T-helper 1 cell (primary cell): Measurements from ENCODE around the gene THSD4.
"Not testable (repeated sequence)": the region's sequence is repeated elsewhere in the genome, so short reads cannot be mapped to it uniquely, and the experiment has no call there.

Experiments used
- DNase-seq, 5 donors: peaks; one replicate each; pipeline ENCODE4 v3.0.0-alpha.2; 2012 to 2020

Gene THSD4

GRCh38 chr15:71355268-71355667, 240.0 kb downstream of the THSD4 start:
- no peak for DNase-seq

GRCh38 chr15:71357321-71357732, 242.1 kb downstream of the THSD4 start:
- DNase-seq: no peak

DNA sequence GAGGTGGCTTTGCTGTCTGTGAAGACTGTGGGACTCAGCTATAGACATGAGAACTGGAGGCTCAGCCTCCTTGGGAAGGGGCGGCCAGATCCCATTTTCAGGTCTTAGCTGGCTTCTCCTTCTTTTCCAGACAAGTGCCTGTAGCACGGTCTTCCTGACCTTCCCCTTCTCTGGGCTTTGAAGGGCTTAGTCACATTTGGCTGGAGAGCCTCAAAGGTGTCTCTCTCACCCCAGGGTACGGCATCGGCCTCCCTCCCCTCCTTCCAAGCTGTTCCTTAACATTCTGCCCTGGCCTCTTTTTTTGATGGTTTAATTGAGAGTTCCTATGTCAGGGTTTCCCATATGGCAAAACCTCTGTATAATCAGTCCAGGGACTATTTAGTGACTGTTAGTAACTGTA, 242.7 kb downstream of the THSD4 start:
- no peak for DNase-seq

DNA sequence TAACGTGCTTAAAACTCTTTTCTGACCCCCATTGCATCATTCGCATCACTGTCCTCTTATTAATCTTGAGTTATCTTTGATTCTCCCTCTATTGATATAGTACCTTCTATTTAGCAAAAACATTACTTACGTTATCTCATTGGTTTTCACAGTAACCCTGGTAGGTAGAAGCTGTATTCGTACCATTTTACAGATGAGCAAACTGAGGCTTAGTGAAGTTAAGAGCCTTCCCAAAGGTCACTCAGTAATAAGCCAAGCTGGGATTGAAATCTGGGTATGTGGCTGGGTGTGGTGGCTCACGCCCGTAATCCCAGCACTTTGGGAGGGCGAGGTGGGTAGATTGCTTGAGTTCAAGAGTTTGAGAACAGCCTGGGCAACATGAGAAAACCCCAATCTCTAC, 244.0 kb downstream of the THSD4 start:
- DNase-seq: no peak

GRCh38 chr15:71362556-71362955, 247.3 kb downstream of the THSD4 start:
- no peak for DNase-seq

DNA sequence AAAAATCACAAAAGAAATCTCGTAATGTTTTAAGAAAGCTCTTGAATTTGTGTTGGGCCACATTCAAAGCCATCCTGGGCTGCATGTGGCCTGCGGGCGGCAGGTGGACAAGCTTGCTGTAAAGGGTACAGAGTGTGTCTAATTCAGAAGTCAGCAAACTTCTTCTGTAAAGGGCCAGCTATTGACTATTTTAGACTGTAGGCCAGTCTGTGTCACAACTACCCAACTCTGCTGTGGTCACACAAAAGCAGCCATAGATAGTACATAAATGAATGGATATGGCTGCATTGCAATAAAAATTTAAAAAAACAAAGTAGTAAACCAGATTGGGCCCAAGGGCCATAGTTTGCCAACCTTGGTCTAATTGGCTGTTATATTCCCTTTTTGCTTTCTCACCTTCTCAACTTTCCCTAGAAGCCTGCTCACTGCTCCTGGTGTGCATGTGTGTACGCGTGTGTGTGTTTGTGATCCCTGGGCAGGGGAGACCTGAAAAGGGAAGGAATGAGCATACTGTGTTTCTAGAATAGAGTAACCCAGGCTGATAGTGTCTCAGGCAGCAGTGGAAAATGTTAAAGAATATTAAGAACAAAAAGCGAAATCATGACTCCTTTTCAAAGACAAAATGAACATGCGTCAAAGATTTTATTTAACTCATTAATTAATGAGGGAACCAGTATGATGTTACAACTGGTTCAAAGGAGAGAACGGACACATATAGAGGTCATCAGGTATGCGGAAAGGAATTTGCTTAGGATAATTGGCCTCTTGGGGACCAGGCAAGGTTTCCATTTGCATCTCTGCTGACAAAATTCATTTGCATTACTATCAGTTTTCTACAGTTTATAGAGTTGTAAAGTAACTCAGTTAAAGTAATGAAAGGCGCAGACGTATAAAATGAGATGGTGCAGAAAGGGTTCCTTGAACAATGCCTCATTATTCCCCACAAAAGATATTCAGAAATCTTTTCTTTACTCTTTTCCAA, 248.0 kb downstream of the THSD4 start:
- DNase-seq: no peak

DNA sequence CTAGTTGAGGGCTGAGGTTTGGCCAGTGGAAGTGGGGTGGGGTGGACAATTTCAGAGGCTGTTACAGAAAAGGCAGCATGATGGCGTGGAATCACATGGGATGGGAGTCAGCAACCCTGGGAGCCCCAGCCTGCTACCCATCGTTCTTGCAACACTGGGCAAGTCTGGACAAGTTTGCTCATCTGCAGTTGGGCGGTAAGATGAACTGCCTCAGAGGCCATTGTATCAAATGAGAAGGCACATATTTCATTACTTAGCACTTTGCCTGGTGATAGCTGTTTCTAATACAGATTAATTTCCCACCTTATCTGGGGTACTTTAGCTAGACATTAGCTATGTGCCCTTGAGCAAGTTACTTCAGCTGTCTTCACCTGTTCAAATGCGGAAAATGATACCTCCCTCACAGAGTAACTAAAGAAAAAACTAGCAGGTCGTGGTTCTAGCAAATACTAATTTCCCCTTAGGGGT, 248.9 kb downstream of the THSD4 start:
- DNase-seq: no peak

- no peak for DNase-seq
These were observed 251.3 kb downstream of the THSD4 start for GRCh38 chr15:71366522-71366921.

DNA sequence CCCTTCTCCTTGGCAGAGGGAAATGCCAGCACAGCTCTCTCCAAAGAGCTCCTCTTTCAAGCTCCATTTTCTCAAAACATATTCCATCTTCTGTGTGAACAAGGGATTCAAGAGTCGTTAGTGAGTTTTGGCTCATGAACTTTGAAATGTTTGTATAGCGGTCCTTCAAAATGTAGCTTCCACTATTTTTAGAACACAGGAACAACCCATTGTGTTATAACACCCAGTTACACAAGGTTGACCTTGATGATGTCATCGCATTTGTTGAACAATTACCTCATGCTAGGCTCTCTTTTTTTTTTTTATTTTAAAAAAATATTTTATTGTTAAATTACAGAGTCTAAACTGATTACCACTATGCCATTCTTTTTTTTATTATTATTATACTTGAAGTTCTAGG, 251.7 kb downstream of the THSD4 start:
- DNase-seq: no peak

- DNase-seq: not testable (repeated sequence)
These were observed 252.5 kb downstream of the THSD4 start for GRCh38 chr15:71367737-71368136.

DNA sequence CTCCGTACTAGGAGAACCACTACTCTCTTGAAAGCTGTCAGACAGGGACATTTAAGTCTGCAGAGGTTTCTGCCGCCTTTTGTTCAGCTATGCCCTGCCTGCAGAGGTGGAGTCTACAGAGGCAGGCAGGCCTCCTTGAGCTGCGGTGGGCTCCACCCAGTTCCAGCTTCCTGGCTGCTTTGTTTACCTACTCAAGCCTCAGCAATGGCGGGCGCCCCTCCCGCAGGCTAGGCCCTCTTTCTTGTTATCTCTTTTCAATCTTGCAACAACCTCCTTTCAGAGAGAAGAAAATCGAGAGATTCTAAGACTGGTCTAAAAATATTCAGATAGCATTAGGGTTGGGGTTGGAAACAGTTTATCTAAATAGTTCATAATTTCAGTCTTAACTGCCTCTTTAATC, 257.5 kb downstream of the THSD4 start:
- DNase-seq: peak in 2 of 5 donors; percentile 13 to 24

DNA sequence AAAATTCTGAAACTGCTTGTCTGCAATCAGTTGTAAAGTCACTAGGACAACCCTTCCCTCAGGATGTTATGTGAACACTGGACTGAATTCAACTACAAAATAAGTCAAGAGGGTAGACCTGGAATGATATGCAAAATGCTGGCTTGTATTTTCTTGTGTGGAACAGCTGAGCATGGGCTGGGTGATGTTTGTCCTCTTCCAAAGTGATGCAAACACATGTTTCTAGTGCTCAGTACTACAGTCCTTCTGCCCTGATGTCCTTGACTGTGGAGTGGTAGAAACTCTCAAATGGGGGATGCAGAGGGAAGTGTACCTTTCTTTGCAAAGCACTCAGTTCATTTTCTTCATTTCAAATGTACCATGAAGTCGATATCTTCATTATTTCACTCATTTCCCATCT, 258.6 kb downstream of the THSD4 start:
- no peak for DNase-seq

DNA sequence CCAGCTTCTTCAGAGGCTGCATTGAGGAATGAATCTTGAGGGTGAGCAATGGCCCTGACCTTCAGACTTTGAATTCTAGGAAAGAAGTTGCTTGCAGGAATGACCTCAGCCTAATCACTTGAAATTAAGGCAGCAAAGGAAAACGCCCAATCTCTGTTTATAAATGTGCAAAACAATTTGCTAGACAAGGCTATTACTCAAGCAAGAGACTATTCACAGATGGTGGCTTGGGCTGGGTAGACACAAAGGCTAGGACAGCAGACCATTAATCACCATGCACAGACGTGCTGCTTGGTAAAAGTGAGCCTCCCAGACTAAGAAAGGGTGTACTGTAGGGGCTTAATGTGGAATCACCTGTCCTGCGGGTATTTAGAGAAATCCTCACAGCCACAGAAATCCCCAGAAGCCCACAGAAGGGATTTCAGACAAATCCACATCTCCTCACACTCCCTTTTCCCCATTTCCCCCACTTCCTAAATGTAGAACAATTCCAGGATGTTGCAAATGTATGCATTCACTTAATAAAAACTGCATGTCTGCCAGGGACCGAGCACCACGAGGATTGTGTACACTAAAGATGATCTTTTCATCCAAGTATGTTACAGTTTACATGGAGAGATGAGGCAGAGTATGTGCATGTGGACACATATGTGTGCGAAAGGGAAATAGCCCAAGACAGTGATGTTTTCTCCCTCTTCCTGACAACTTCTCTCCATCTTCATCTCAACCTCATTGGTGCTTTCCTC, 259.5 kb downstream of the THSD4 start:
- no peak for DNase-seq

- no peak for DNase-seq
These were observed 260.7 kb downstream of the THSD4 start for GRCh38 chr15:71375934-71376333.

- DNase-seq: no peak
These were observed 264.6 kb downstream of the THSD4 start for GRCh38 chr15:71379893-71380292.

DNA sequence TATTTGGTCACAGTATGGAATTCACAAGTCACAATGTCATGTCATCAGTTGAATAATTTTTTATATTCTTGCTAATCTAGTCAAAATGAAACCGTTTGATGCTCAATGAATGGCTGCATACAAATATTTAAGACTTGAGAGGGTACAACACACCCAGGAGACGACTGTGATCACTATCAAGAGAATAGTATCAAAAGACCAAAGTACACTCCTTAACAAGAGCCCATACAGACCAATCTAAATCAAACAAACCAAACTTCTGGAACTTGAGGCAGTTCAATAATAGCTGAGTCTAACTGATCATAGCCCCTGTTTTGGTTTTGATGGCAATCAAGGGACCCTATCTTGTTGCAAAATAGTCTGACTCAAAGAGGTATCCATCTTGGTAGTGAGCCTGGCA, 265.1 kb downstream of the THSD4 start:
- DNase-seq: no peak

DNA sequence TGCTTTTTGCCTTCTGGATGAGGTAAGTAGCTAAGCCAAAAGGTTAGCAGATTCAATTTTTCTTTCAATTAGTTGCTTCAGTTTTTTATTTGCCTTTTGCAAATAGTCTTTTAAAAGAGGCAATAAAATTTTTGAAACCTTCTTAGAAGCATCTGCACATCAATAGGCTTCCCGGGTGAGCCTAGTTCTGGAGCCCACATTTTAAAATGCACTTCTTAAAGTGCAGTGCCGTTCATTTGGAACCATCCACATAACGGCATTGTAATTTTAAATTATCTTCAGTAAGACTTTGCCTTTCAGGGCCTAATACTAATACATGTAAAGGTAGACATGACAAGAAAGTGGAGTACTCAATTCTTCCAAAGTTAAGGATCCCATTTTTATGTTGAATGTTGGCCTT, 269.2 kb downstream of the THSD4 start:
- DNase-seq: no peak

GRCh38 chr15:71385026-71385425, 269.8 kb downstream of the THSD4 start:
- DNase-seq: no peak

DNA sequence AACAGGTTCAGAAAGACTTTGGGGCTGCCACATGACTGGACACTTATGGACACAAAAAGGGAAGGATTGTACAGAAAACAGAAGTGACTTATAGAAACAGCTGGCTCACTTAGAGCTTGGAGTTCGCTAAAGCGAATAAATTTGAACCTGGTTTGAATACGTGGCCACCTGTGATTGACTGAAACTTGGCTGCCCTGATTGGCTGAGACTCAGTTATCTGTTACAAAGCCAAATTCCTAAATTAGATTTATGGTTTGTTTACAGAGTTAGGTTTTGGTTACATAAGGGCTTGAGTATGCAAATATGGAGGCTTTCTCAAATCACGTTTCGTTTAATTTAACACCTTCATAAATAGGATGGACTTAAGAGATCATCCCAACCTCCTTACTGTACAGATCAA, 270.2 kb downstream of the THSD4 start:
- DNase-seq: no peak

GRCh38 chr15:71386005-71386404, 270.7 kb downstream of the THSD4 start:
- DNase-seq: no peak

DNA sequence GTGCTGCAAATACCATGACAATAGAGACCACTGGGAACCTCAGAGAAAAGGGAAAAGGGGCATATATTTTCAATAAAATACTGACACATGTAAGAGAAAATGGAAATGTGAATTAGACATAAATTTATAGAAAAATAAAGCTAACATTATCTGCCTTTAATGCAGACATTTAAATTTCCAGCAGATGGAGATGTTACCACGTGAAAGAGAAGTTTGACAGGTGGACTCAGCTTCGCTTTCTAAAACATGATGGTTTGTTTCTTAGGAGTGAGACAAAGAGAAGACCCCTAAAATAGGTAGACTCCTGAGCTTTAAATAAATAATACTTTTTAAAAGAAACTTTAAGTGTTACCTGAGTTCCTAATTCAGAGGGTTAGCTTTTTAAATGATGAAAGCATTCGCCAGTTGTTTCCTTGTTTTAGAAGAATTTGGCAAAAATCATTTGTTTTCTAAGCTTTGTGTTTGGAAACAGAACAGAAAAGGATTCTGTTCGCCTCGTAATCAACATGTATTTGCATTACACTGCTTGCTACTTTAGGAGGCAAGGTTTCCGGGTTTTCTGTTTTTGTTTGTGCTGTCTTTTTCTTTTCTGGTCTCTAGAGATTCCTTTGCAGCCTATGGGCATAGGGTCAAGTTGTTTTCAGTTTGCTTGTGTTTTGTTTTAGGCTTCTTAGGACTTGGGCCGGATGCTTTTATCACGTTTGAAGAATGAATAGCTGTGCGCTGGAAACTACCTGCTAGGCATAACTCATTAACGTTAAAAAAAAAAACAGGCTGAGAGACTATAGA, 271.4 kb downstream of the THSD4 start:
- no peak for DNase-seq

DNA sequence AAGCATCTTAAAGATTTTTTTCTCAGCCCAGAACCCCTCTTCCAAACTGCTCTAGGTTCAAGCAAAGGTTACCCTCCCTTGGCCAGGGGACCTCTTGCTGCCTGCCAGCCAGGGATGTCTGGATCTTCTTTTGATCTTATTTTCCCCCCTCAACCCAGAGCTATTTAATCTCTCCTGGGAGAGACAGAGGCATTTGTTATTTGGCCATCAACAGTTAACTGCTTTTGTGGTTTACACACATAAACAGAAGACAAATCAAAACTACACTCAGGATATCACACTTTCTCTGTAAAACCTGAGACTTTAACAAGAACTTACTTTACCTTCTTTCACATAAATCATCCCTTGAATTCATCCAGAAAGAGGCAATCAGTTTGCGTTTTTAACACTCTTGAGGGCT, 272.5 kb downstream of the THSD4 start:
- no peak for DNase-seq

GRCh38 chr15:71390096-71390495, 274.8 kb downstream of the THSD4 start:
- no peak for DNase-seq
